HepG2 (cell line): ENCODE data around the gene CHKA. TPM values are rescaled to one million over a fixed set of nuclear protein-coding genes. Genes with fewer than 3 reads are reported as not detected.

Experiments used
- DZIP1 ChIP-seq: sonication (generic); formaldehyde crosslinking; IDR thresholded peaks from 2 replicates; pipeline ENCODE4 v1.5.0; 2020; ENCODE audit warnings: mild to moderate bottlenecking, missing genetic modification reagents
- IRF9 ChIP-seq: sonication (generic); formaldehyde crosslinking; IDR thresholded peaks from 2 replicates; pipeline ENCODE4 v1.8.0; 2022; ENCODE audit warnings: missing genetic modification reagents, mild to moderate bottlenecking, borderline replicate concordance
- ISX ChIP-seq: sonication (generic); formaldehyde crosslinking; conservative IDR thresholded peaks from 2 replicates; pipeline ENCODE4 v1.5.0; 2020; ENCODE audit warnings: missing genetic modification reagents
- PAXIP1 ChIP-seq: sonication (generic); formaldehyde crosslinking; conservative IDR thresholded peaks from 2 replicates; pipeline ENCODE4 v1.4.0; 2020; ENCODE audit warnings: mild to moderate bottlenecking, missing genetic modification reagents, moderate library complexity
- PHF21A ChIP-seq: sonication (generic); formaldehyde crosslinking; IDR thresholded peaks from 2 replicates; pipeline ENCODE4 v1.5.0; 2020; ENCODE audit warnings: mild to moderate bottlenecking, missing genetic modification reagents
- PRMT3 ChIP-seq: sonication (generic); formaldehyde crosslinking; IDR thresholded peaks from 2 replicates; pipeline ENCODE4 v1.8.1; 2022; ENCODE audit warnings: low read depth, mild to moderate bottlenecking, moderate library complexity, missing genetic modification reagents, borderline replicate concordance
- ZNF235 ChIP-seq: sonication (generic); formaldehyde crosslinking; IDR thresholded peaks from 2 replicates; pipeline ENCODE4 v1.8.1; 2023; ENCODE audit warnings: mild to moderate bottlenecking, missing genetic modification reagents, borderline replicate concordance
- ZNF251 ChIP-seq: sonication (generic); formaldehyde crosslinking; IDR thresholded peaks from 2 replicates; pipeline ENCODE4 v1.9.0; 2021; ENCODE audit warnings: mild to moderate bottlenecking, missing genetic modification reagents
- ZNF432 ChIP-seq: sonication (generic); formaldehyde crosslinking; IDR thresholded peaks from 2 replicates; pipeline ENCODE4 v1.5.0; 2020; ENCODE audit warnings: missing genetic modification reagents, mild to moderate bottlenecking, borderline replicate concordance
- ZNF451 ChIP-seq: sonication (generic); formaldehyde crosslinking; IDR thresholded peaks from 2 replicates; pipeline ENCODE4 v1.5.0; 2020; ENCODE audit warnings: mild to moderate bottlenecking, missing genetic modification reagents
- polyA plus RNA-seq, 8 experiments: library from polyadenylated mRNA; depleted of rRNA in 3 of 8; stranded (reverse) in 7 of 8; unstranded in 1 of 8; fragments of >200 nt; fragmentation: Illumina TruSeq in 4 of 8; extraction: Trizol in 4 of 8; gene quantifications; 2 replicates each; pipeline versions ENCODE4 v1.2.1 to v1.2.3, GENCODE V29; 2011 to 2016; ENCODE audit warnings: low read depth in 4 of 8, missing spikeins in 1 of 8, mixed read lengths in 1 of 8; ENCODE audit not compliant: insufficient read depth in 1 of 8
- total RNA-seq, 5 experiments: library from RNA; depleted of rRNA; stranded (reverse); fragments of >200 nt; fragmentation: Illumina TruSeq; extraction: Trizol; gene quantifications; 2 replicates each; pipeline ENCODE4 v1.2.3, GENCODE V29; 2016; ENCODE audit warnings: low read depth in 1 of 5
- TF ChIP-seq, protein P1 (sequence below): sonication (generic); formaldehyde crosslinking; IDR thresholded peaks from 2 replicates; pipeline ENCODE4 v1.5.1; 2020; ENCODE audit warnings: mild to moderate bottlenecking, missing genetic modification reagents, borderline replicate concordance

Gene CHKA
- total and polyA plus RNA-seq, 2 of the 13 experiments (the other 11 are each of a cell fraction or from before 2014, with no cell fraction given), result 71.6 to 92.7 TPM

DNA sequence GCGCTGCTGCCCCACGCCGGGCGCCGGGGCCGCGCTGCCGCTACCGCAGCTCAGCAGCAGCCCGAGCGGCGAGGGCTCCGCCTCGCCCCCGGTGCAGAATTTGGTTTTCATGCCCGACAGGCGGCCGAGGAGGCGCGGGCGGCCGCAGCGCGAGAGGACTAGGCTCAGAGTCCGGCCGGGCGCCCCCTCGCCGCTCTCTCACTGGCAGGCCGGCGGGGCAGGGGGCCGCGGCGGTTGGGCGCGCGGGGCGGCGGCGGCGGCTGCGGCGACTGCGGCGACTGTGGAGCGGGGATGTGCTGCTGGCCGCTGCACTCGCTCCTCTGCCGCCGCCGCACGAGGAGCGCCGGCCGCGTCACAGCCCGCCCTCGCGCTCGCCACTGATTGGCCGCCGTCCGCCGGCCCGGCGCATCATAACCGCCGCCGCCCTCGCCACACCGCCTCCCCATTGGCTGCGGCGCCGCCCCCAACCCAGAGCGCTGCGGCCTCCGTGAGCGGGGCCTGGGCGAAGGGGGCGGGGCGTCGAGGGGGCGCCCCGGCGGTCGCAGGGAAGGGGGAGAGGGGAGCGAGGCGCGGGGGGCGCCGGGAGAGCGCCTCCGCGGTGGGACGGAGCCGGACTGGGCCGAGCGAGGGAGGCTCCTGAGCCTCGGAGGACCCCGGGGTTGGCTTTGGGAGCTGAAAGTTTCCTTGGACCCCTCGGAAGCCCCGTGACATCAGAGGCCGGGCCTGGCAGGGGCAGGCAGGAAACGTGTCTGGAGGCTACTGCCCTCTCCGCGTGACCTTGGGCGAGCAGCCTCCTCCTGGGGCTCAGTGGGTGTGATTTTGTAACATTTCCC is at the start of gene CHKA (continued):
- TF ChIP-seq, protein P1, sequence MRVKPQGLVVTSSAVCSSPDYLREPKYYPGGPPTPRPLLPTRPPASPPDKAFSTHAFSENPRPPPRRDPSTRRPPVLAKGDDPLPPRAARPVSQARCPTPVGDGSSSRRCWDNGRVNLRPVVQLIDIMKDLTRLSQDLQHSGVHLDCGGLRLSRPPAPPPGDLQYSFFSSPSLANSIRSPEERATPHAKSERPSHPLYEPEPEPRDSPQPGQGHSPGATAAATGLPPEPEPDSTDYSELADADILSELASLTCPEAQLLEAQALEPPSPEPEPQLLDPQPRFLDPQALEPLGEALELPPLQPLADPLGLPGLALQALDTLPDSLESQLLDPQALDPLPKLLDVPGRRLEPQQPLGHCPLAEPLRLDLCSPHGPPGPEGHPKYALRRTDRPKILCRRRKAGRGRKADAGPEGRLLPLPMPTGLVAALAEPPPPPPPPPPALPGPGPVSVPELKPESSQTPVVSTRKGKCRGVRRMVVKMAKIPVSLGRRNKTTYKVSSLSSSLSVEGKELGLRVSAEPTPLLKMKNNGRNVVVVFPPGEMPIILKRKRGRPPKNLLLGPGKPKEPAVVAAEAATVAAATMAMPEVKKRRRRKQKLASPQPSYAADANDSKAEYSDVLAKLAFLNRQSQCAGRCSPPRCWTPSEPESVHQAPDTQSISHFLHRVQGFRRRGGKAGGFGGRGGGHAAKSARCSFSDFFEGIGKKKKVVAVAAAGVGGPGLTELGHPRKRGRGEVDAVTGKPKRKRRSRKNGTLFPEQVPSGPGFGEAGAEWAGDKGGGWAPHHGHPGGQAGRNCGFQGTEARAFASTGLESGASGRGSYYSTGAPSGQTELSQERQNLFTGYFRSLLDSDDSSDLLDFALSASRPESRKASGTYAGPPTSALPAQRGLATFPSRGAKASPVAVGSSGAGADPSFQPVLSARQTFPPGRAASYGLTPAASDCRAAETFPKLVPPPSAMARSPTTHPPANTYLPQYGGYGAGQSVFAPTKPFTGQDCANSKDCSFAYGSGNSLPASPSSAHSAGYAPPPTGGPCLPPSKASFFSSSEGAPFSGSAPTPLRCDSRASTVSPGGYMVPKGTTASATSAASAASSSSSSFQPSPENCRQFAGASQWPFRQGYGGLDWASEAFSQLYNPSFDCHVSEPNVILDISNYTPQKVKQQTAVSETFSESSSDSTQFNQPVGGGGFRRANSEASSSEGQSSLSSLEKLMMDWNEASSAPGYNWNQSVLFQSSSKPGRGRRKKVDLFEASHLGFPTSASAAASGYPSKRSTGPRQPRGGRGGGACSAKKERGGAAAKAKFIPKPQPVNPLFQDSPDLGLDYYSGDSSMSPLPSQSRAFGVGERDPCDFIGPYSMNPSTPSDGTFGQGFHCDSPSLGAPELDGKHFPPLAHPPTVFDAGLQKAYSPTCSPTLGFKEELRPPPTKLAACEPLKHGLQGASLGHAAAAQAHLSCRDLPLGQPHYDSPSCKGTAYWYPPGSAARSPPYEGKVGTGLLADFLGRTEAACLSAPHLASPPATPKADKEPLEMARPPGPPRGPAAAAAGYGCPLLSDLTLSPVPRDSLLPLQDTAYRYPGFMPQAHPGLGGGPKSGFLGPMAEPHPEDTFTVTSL (CRISPR knock-in tag), result no peak
- TF ChIP-seq PAXIP1 (CRISPR knock-in tag) (peak; percentile 54; the same call in 1 of the 2 replicates), IRF9 (CRISPR knock-in tag) (peak; percentile 79; the same call in 1 of the 2 replicates), ZNF451 (CRISPR knock-in tag) (peak; percentile 47; the same call in 1 of the 2 replicates), ZNF235 (CRISPR knock-in tag) (peak; percentile 30; the same call in 1 of the 2 replicates), PHF21A (peak; percentile 59; the same call in 1 of the 2 replicates), PRMT3 (CRISPR knock-in tag) (no peak), ZNF432 (CRISPR knock-in tag) (no peak), ZNF251 (CRISPR knock-in tag) (no peak), ISX (CRISPR knock-in tag) (0 out of 2 replicates have a peak, but pooled peaks have one; percentile 60), DZIP1 (CRISPR knock-in tag) (no peak)
